Liver (tissue), 9 donors: Measurements from ENCODE around the gene ENO3. TPM values are rescaled to one million over a fixed set of nuclear protein-coding genes. Genes with fewer than 3 reads are reported as not detected.

Source experiments
- DNase-seq: peaks from one replicate; pipeline ENCODE4 v3.0.0-alpha.2; 2017; ENCODE audit warnings: low spot score
- H3K27ac ChIP-seq, 2 donors: one replicate each; pipeline ENCODE4 v1.7.0; 2013; ENCODE audit warnings: inconsistent platforms in 2 of 2, low read length in 2 of 2, control low read depth in 1 of 2, low read depth in 1 of 2, mild to moderate bottlenecking in 1 of 2
- H3K27me3 ChIP-seq, 4 donors: one replicate each; pipeline versions ENCODE4 v1.6.1 to v1.7.0; 2013; ENCODE audit warnings: low read length in 3 of 4, inconsistent platforms in 1 of 4, mild to moderate bottlenecking in 1 of 4, moderate library complexity in 1 of 4; ENCODE audit not compliant: control insufficient read depth in 4 of 4, insufficient read depth in 4 of 4
- H3K36me3 ChIP-seq, 4 donors: one replicate each; pipeline versions ENCODE4 v1.6.1 to v1.7.0; 2013; ENCODE audit warnings: low read length in 3 of 4, mild to moderate bottlenecking in 3 of 4, low read depth in 1 of 4, moderate library complexity in 1 of 4; ENCODE audit not compliant: control insufficient read depth in 4 of 4, insufficient read depth in 3 of 4
- H3K4me1 ChIP-seq, 4 donors: one replicate each; pipeline versions ENCODE4 v1.6.1 to v1.7.0; 2013; ENCODE audit warnings: low read length in 3 of 4, mild to moderate bottlenecking in 3 of 4, moderate library complexity in 1 of 4; ENCODE audit not compliant: control insufficient read depth in 4 of 4, insufficient read depth in 4 of 4
- H3K4me3 ChIP-seq, 3 donors: one replicate each; pipeline versions ENCODE4 v1.6.1 to v1.7.0; 2013; ENCODE audit warnings: low read length in 3 of 3, control low read depth in 1 of 3, low read depth in 1 of 3, mild to moderate bottlenecking in 1 of 3
- H3K9ac ChIP-seq, 2 donors: one replicate each; pipeline ENCODE4 v1.7.0; 2013; ENCODE audit warnings: low read length in 2 of 2, mild to moderate bottlenecking in 2 of 2, moderate library complexity in 2 of 2, control low read depth in 1 of 2, low read depth in 1 of 2
- H3K9me3 ChIP-seq, 4 donors: one replicate each; pipeline versions ENCODE4 v1.6.1 to v1.7.0; 2013; ENCODE audit warnings: low read length in 3 of 4; ENCODE audit not compliant: control insufficient read depth in 4 of 4
- CTCF ChIP-seq: fragments of 150-350 bp; IDR thresholded peaks from 2 replicates; pipeline ENCODE4 v1.5.1; 2017; ENCODE audit warnings: improper control_type of control experiment, low read depth, low read length; ENCODE audit not compliant: missing input control
- EGR1 ChIP-seq, 2 donors: IDR thresholded peaks; 2 replicates each; pipeline ENCODE4 v1.6.1; 2016 to 2018; ENCODE audit warnings: antibody characterized with exemption in 2 of 2, low read depth in 2 of 2
- FOXA1 ChIP-seq: IDR thresholded peaks from 2 replicates; pipeline ENCODE4 v1.6.1; 2016; ENCODE audit warnings: antibody characterized with exemption
- FOXA2 ChIP-seq: IDR thresholded peaks from 2 replicates; pipeline ENCODE4 v1.6.1; 2016; ENCODE audit warnings: antibody characterized with exemption
- GABPA ChIP-seq, 2 donors: IDR thresholded peaks in 1 of 2; conservative IDR thresholded peaks in 1 of 2; 2 replicates each; pipeline ENCODE4 v1.6.1; 2016; ENCODE audit warnings: antibody characterized with exemption in 2 of 2, mild to moderate bottlenecking in 1 of 2, moderate library complexity in 1 of 2
- HNF4A ChIP-seq, 2 donors: conservative IDR thresholded peaks; 2 replicates each; pipeline ENCODE4 v1.6.1; 2016; ENCODE audit warnings: antibody characterized with exemption in 2 of 2, mild to moderate bottlenecking in 2 of 2
- HNF4G ChIP-seq: IDR thresholded peaks from 2 replicates; pipeline ENCODE4 v1.6.1; 2016; ENCODE audit warnings: antibody characterized with exemption
- JUND ChIP-seq, 2 donors: IDR thresholded peaks; 2 replicates each; pipeline ENCODE4 v1.6.1; 2016; ENCODE audit warnings: antibody characterized with exemption in 2 of 2
- MAX ChIP-seq: IDR thresholded peaks from 2 replicates; pipeline ENCODE4 v1.6.1; 2016; ENCODE audit warnings: antibody characterized with exemption
- NR2F2 ChIP-seq: IDR thresholded peaks from 2 replicates; pipeline ENCODE4 v1.6.1; 2016; ENCODE audit warnings: antibody characterized with exemption
- RAD21 ChIP-seq, 2 donors: IDR thresholded peaks; 2 replicates each; pipeline ENCODE4 v1.6.1; 2016; ENCODE audit warnings: antibody characterized with exemption in 2 of 2, mild to moderate bottlenecking in 2 of 2
- RXRA ChIP-seq, 2 donors: IDR thresholded peaks; 2 replicates each; pipeline ENCODE4 v1.6.1; 2017 to 2018; ENCODE audit warnings: antibody characterized with exemption in 2 of 2, mild to moderate bottlenecking in 1 of 2
- SP1 ChIP-seq: IDR thresholded peaks from 2 replicates; pipeline ENCODE4 v1.6.1; 2018; ENCODE audit warnings: antibody characterized with exemption, mild to moderate bottlenecking
- TAF1 ChIP-seq: conservative IDR thresholded peaks from 2 replicates; pipeline ENCODE4 v1.6.1; 2016; ENCODE audit warnings: antibody characterized with exemption, mild to moderate bottlenecking
- YY1 ChIP-seq: IDR thresholded peaks from 2 replicates; pipeline ENCODE4 v1.6.1; 2016; ENCODE audit warnings: antibody characterized with exemption, mild to moderate bottlenecking
- WGBS: extraction: QIAGEN DNeasy Blood & Tissue Kit; methylation state at CpG from one replicate; pipeline ENCODE4 v1.1.7; 2013; 5-methylcytosine and 5-hydroxymethylcytosine counted together
- polyA plus RNA-seq, 2 donors: library from polyadenylated mRNA; stranded (reverse) in 1 of 2; unstranded in 1 of 2; fragments of 200-250 nt in 1 of 2; fragments of >200 nt in 1 of 2; fragmentation: Nextera tagmentation in 1 of 2; extraction: Ambion mirVana in 1 of 2; gene quantifications; one replicate each; pipeline versions ENCODE4 v1.2.1 to v1.2.3, GENCODE V29; 2013 to 2015
- total RNA-seq, 2 donors: library from RNA; depleted of rRNA; stranded (reverse); fragments of >200 nt; gene quantifications; one replicate each; pipeline ENCODE4 v1.2.3, GENCODE V29; 2014
- TF ChIP-seq, protein P1 (sequence below): IDR thresholded peaks from 2 replicates; pipeline ENCODE4 v1.6.1; 2016; ENCODE audit warnings: antibody characterized with exemption
- TF ChIP-seq, protein P2 (sequence below): IDR thresholded peaks from 2 replicates; pipeline ENCODE4 v1.6.1; 2016; ENCODE audit warnings: antibody characterized with exemption, mild to moderate bottlenecking
- TF ChIP-seq, protein P3 (sequence below): IDR thresholded peaks from 2 replicates; pipeline ENCODE4 v1.6.1; 2016; ENCODE audit warnings: antibody characterized with exemption
- donor health status: healthy.
- donor health status: healthy.
- donor health status: healthy.
- donor health status: healthy.
- donor health status: healthy.

Gene ENO3
- total and polyA plus RNA-seq, 4 donors, result 26.3 to 117 (median 30.8) TPM

DNA sequence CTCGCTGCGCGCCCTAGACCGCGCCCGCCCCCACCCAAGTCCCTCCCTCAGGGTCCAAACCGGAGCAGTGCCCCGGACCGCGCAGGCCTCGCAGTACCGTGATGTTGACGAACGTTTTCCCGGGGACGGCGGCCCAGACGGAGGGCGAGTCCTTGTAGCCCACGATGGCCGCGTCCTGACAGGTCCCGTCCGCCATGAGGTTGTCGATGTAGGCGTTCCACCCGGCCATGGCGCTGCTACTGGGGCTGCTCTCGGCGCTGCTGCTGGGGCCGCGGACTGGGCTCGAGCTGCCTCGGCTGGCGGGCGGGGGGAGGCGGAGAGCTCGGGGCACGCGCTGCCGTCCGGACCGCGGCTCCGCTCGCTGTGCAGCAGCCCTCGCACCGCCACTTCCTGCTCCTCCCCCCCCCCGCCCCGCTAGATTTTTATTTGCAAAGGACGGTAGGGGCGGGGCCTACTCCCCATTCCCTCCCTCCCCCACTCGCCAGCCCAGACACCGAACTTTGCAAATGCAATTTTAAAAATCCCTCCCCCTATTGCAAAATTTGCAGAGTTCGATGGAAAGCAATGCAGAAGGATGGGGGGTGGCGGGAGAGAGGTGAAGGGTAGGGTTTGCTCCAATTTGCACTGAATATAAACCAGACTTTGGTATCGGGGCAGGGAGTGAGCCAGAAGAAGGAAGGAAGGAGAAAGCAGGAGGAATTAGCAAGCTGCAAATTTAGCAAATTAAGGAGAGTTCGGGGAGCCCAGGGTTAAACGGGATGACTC lies 2.6 kb upstream of the ENO3 start, which contains the start of gene PFN1:
PFN1 (minus strand) TSS at position 365 of the 765 bp plus-strand sequence; CDS start at position 229, 136 bp downstream.
- H3K36me3 ChIP-seq, result peaks cover 4 to 15% (median 9%) of the 10 kb centered on the region in 4 donors
- WGBS, result under 1% methylated on average over 59 of the region's 59 CpGs
- no peaks in the 10 kb centered on the region for H3K9me3 ChIP-seq
- TF ChIP-seq RAD21 (IDR thresholded peaks at IDR 0.05), result peak; percentile 17 to 21
- TF ChIP-seq, protein P1, sequence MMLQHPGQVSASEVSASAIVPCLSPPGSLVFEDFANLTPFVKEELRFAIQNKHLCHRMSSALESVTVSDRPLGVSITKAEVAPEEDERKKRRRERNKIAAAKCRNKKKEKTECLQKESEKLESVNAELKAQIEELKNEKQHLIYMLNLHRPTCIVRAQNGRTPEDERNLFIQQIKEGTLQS, result peak; percentile 38
- peak; percentile 30 to 42 for TF ChIP-seq HNF4A (conservative IDR thresholded peaks at IDR 0.05)
- TF ChIP-seq NR2F2, result peak; percentile 39
- TF ChIP-seq SP1, result peak; percentile 85
- no peak for TF ChIP-seq HNF4G
- peak; percentile 44 to 52 for TF ChIP-seq EGR1 (IDR thresholded peaks at IDR 0.05; ENCODE audit: low read depth in 2 of 2)
- no peak for TF ChIP-seq CTCF
- TF ChIP-seq GABPA (IDR thresholded peaks at IDR 0.05 in 1 of 2, conservative IDR thresholded peaks at IDR 0.05 in 1 of 2), result peak; percentile 7 to 43
- peak; percentile 54 for TF ChIP-seq TAF1
- no peak for TF ChIP-seq MAX
- peak in 1 of 2 donors; percentile 49 for TF ChIP-seq JUND (IDR thresholded peaks at IDR 0.05)
- peak; percentile 32 for TF ChIP-seq YY1
- TF ChIP-seq, protein P2, sequence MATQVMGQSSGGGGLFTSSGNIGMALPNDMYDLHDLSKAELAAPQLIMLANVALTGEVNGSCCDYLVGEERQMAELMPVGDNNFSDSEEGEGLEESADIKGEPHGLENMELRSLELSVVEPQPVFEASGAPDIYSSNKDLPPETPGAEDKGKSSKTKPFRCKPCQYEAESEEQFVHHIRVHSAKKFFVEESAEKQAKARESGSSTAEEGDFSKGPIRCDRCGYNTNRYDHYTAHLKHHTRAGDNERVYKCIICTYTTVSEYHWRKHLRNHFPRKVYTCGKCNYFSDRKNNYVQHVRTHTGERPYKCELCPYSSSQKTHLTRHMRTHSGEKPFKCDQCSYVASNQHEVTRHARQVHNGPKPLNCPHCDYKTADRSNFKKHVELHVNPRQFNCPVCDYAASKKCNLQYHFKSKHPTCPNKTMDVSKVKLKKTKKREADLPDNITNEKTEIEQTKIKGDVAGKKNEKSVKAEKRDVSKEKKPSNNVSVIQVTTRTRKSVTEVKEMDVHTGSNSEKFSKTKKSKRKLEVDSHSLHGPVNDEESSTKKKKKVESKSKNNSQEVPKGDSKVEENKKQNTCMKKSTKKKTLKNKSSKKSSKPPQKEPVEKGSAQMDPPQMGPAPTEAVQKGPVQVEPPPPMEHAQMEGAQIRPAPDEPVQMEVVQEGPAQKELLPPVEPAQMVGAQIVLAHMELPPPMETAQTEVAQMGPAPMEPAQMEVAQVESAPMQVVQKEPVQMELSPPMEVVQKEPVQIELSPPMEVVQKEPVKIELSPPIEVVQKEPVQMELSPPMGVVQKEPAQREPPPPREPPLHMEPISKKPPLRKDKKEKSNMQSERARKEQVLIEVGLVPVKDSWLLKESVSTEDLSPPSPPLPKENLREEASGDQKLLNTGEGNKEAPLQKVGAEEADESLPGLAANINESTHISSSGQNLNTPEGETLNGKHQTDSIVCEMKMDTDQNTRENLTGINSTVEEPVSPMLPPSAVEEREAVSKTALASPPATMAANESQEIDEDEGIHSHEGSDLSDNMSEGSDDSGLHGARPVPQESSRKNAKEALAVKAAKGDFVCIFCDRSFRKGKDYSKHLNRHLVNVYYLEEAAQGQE, result peak; percentile 21
- TF ChIP-seq FOXA1, result no peak
- TF ChIP-seq FOXA2, result no peak
- peak in 1 of 2 donors; percentile 46 for TF ChIP-seq RXRA (IDR thresholded peaks at IDR 0.05)
- TF ChIP-seq, protein P3, sequence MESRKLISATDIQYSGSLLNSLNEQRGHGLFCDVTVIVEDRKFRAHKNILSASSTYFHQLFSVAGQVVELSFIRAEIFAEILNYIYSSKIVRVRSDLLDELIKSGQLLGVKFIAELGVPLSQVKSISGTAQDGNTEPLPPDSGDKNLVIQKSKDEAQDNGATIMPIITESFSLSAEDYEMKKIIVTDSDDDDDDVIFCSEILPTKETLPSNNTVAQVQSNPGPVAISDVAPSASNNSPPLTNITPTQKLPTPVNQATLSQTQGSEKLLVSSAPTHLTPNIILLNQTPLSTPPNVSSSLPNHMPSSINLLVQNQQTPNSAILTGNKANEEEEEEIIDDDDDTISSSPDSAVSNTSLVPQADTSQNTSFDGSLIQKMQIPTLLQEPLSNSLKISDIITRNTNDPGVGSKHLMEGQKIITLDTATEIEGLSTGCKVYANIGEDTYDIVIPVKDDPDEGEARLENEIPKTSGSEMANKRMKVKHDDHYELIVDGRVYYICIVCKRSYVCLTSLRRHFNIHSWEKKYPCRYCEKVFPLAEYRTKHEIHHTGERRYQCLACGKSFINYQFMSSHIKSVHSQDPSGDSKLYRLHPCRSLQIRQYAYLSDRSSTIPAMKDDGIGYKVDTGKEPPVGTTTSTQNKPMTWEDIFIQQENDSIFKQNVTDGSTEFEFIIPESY, result peak; percentile 76
- peak within 1 kb of the TSS; percentile 87 to 91 for H3K9ac ChIP-seq
- peaks cover 8 to 59% (median 46%) of the 10 kb centered on the region in 4 donors for H3K4me1 ChIP-seq
- H3K27ac ChIP-seq, result peak within 1 kb of the TSS; percentile 95 to 96
- peak; percentile 91 for DNase-seq
- peak within 1 kb of the TSS; percentile 90 to 96 (median 91) for H3K4me3 ChIP-seq
- no peaks in the 10 kb centered on the region for H3K27me3 ChIP-seq
